Lung (tissue), 12 donors: Measurements from ENCODE around the gene ARMC8. TPM values are rescaled to one million over a fixed set of nuclear protein-coding genes. Genes with fewer than 3 reads are reported as not detected.

Experiments used
- ATAC-seq: fragments of 200-7000 bp; cut with Tn5 transposase; one replicate; pipeline ENCODE4 v1.9.1; 2020; ENCODE audit warnings: moderate number of reproducible peaks; ENCODE audit not compliant: insufficient read depth, low FRiP score
- DNase-seq, 3 donors: peaks; one replicate each; pipeline ENCODE4 v3.0.0-alpha.2; 2013 to 2017
- H3K27ac ChIP-seq, 2 donors: one replicate each; pipeline ENCODE4 v1.5.1; 2013; ENCODE audit warnings: mild to moderate bottlenecking in 2 of 2, moderate library complexity in 2 of 2, control low read depth in 1 of 2, inconsistent platforms in 1 of 2, low read depth in 1 of 2, low read length in 1 of 2
- H3K27me3 ChIP-seq, 3 donors: one replicate each; pipeline ENCODE4 v1.5.1; 2013; ENCODE audit warnings: low read length in 2 of 3; ENCODE audit not compliant: control insufficient read depth in 3 of 3, insufficient read depth in 3 of 3
- H3K36me3 ChIP-seq, 4 donors: one replicate each; pipeline ENCODE4 v1.5.1; 2013; ENCODE audit warnings: low read length in 4 of 4, mild to moderate bottlenecking in 1 of 4, moderate library complexity in 1 of 4; ENCODE audit not compliant: control insufficient read depth in 4 of 4, insufficient read depth in 4 of 4
- H3K4me1 ChIP-seq, 5 donors: one replicate each; pipeline ENCODE4 v1.5.1; 2013; ENCODE audit warnings: low read length in 5 of 5, mild to moderate bottlenecking in 2 of 5, moderate library complexity in 1 of 5; ENCODE audit not compliant: control insufficient read depth in 5 of 5, insufficient read depth in 5 of 5
- H3K4me3 ChIP-seq: one replicate; pipeline ENCODE4 v1.5.1; 2013; ENCODE audit warnings: mild to moderate bottlenecking, control low read depth, moderate library complexity
- H3K9ac ChIP-seq, 2 donors: one replicate each; pipeline ENCODE4 v1.5.1; 2013; ENCODE audit warnings: low read length in 2 of 2, control low read depth in 1 of 2; ENCODE audit not compliant: insufficient read depth in 1 of 2
- H3K9me3 ChIP-seq, 4 donors: one replicate each; pipeline ENCODE4 v1.5.1; 2013; ENCODE audit warnings: low read length in 3 of 4, mild to moderate bottlenecking in 1 of 4, moderate library complexity in 1 of 4; ENCODE audit not compliant: control insufficient read depth in 4 of 4, insufficient read depth in 3 of 4
- WGBS, 2 donors: extraction: QIAGEN DNeasy Blood & Tissue Kit; methylation state at CpG; one replicate each; pipeline ENCODE4 v1.1.7; 2013; 5-methylcytosine and 5-hydroxymethylcytosine counted together
- polyA plus RNA-seq, 2 donors: library from polyadenylated mRNA; stranded (reverse); fragments of 200-250 nt; gene quantifications; one replicate each; pipeline ENCODE4 v1.2.1, GENCODE V29; 2013
- total RNA-seq, 2 donors: library from RNA; depleted of rRNA in 1 of 2; stranded (reverse); fragments of >200 nt in 1 of 2; gene quantifications; one replicate each; pipeline ENCODE4 v1.2.1, GENCODE V29; 2014 to 2021
- TF ChIP-seq, protein P1 (sequence below): IDR thresholded peaks from 2 replicates; pipeline ENCODE4 v1.5.1; 2012; ENCODE audit warnings: mild to moderate bottlenecking; ENCODE audit errors: control extremely low read depth, extremely low read depth
- donor health status: control.
- donor health status: control.
- donor health status: Bipolar disorder and iron deficiency.
- donor health status: healthy.
- donor health status: DM: yes; HTN: yes; CAD: no.

Gene ARMC8
- total and polyA plus RNA-seq, 4 donors = 14.2 to 68.8 (median 37.9) TPM

GRCh38 chr3:138245026-138245425, 57.9 kb downstream of the ARMC8 start:
- DNase-seq (no peak), ATAC-seq (no peak)
- WGBS, 2 donors = 93 to 96% methylated on average over 9 of the region's 9 CpGs

GRCh38 chr3:138249636-138250035, 62.5 kb downstream of the ARMC8 start:
- TF ChIP-seq, protein P1, sequence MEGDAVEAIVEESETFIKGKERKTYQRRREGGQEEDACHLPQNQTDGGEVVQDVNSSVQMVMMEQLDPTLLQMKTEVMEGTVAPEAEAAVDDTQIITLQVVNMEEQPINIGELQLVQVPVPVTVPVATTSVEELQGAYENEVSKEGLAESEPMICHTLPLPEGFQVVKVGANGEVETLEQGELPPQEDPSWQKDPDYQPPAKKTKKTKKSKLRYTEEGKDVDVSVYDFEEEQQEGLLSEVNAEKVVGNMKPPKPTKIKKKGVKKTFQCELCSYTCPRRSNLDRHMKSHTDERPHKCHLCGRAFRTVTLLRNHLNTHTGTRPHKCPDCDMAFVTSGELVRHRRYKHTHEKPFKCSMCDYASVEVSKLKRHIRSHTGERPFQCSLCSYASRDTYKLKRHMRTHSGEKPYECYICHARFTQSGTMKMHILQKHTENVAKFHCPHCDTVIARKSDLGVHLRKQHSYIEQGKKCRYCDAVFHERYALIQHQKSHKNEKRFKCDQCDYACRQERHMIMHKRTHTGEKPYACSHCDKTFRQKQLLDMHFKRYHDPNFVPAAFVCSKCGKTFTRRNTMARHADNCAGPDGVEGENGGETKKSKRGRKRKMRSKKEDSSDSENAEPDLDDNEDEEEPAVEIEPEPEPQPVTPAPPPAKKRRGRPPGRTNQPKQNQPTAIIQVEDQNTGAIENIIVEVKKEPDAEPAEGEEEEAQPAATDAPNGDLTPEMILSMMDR = no peak
- no peak overlapping the region for H3K27ac ChIP-seq
- no peaks in the 10 kb centered on the region for H3K27me3 ChIP-seq
- H3K9me3 ChIP-seq = no peaks in the 10 kb centered on the region
- H3K4me3 ChIP-seq = no peak overlapping the region
- ATAC-seq = no peak
- H3K4me1 ChIP-seq = no peaks in the 10 kb centered on the region
- no peak for DNase-seq
- peaks cover 6 to 22% (median 14%) of the 10 kb centered on the region in 4 donors for H3K36me3 ChIP-seq
- no peak overlapping the region for H3K9ac ChIP-seq

More at GRCh38 chr3:138245026-138245425, 57.9 kb downstream of the ARMC8 start:
- H3K27me3 ChIP-seq = no peaks in the 10 kb centered on the region
- H3K4me3 ChIP-seq = no peak overlapping the region
- H3K27ac ChIP-seq = no peak overlapping the region
- TF ChIP-seq, protein P1 = no peak
- no peaks in the 10 kb centered on the region for H3K9me3 ChIP-seq
- H3K36me3 ChIP-seq = peaks cover 3 to 32% (median 24%) of the 10 kb centered on the region in 4 donors
- H3K4me1 ChIP-seq = no peaks in the 10 kb centered on the region
- no peak overlapping the region for H3K9ac ChIP-seq

GRCh38 chr3:138253609-138254008, 66.5 kb downstream of the ARMC8 start:
- no peak overlapping the region for H3K27ac ChIP-seq
- no peak overlapping the region for H3K4me3 ChIP-seq
- H3K27me3 ChIP-seq = no peaks in the 10 kb centered on the region
- no peaks in the 10 kb centered on the region for H3K4me1 ChIP-seq
- DNase-seq (no peak), ATAC-seq (no peak)
- TF ChIP-seq, protein P1 = no peak
- H3K9me3 ChIP-seq = no peaks in the 10 kb centered on the region
- 92 to 100% methylated on average over 1 of the region's 1 CpG for WGBS, 2 donors
- peaks cover 3 to 6% (median 5%) of the 10 kb centered on the region in 4 donors for H3K36me3 ChIP-seq
- H3K9ac ChIP-seq = no peak overlapping the region

DNA sequence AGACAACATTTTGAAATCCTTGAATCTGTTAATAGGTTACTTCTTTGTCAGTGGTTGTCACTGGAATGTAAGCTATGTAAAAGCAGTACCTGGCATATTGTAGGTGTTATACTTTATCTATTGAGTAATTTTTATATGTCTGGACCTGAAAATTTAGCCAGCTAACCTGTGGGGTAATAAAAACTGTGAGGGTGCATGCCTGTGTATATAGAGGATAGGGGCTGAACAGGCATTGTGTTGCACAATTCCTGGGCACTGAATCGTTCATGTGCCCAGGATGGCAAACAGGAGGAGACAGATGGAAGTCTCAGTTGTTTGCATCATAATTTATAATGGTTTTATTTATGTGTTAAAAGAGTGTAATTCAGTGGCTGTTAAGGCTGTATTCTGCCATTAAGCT, 67.1 kb downstream of the ARMC8 start:
- TF ChIP-seq, protein P1 = no peak
- H3K4me3 ChIP-seq = no peak overlapping the region
- 24 to 47% methylated on average over 1 of the region's 1 CpG for WGBS, 2 donors
- H3K9me3 ChIP-seq = no peaks in the 10 kb centered on the region
- H3K27ac ChIP-seq = no peak overlapping the region
- H3K9ac ChIP-seq = no peak overlapping the region
- DNase-seq (no peak), ATAC-seq (no peak)
- H3K27me3 ChIP-seq = no peaks in the 10 kb centered on the region
- H3K36me3 ChIP-seq = peaks cover 6 to 9% (median 8%) of the 10 kb centered on the region in 4 donors
- H3K4me1 ChIP-seq = no peaks in the 10 kb centered on the region
